ENCODE results near the gene SLC35F3.
A peak's percentile ranks its signal among the peaks of the same experiment; 100 is the strongest.
"Not testable (repeated sequence)": the region's sequence is repeated elsewhere in the genome, so short reads cannot be mapped to it uniquely, and the experiment has no call there.

The SLC35F3 gene

GRCh38 chr1:234152344-234152743 lies 247.9 kb downstream of the SLC35F3 start:
- not testable (repeated sequence) for DNase-seq

- peak in 1 of 4 experiments; percentile 6 for DNase-seq
Measured at GRCh38 chr1:234154320-234155251, 250.1 kb downstream of the SLC35F3 start.

- DNase-seq: no peak
Measured at GRCh38 chr1:234162661-234163060, 258.2 kb downstream of the SLC35F3 start.

GRCh38 chr1:234163267-234163919 lies 258.9 kb downstream of the SLC35F3 start:
- no peak for DNase-seq

- DNase-seq: no peak
Measured at GRCh38 chr1:234164098-234164709, 259.7 kb downstream of the SLC35F3 start.

- DNase-seq: no peak
Measured at GRCh38 chr1:234168061-234168724, 263.7 kb downstream of the SLC35F3 start.

GRCh38 chr1:234169161-234169849 lies 264.8 kb downstream of the SLC35F3 start:
- no peak for DNase-seq

GRCh38 chr1:234170067-234170466 lies 265.6 kb downstream of the SLC35F3 start:
- DNase-seq: no peak

- no peak for DNase-seq
Measured at GRCh38 chr1:234170622-234171021, 266.1 kb downstream of the SLC35F3 start.

- no peak for DNase-seq
Measured at GRCh38 chr1:234173968-234174367, 269.5 kb downstream of the SLC35F3 start.

- DNase-seq: no peak
Measured at GRCh38 chr1:234175363-234175762, 270.9 kb downstream of the SLC35F3 start.

GRCh38 chr1:234176000-234176399 lies 271.5 kb downstream of the SLC35F3 start:
- no peak for DNase-seq

GRCh38 chr1:234176847-234177246 lies 272.4 kb downstream of the SLC35F3 start:
- DNase-seq: not testable (repeated sequence)

GRCh38 chr1:234185438-234185837 lies 281.0 kb downstream of the SLC35F3 start:
- DNase-seq: no peak

GRCh38 chr1:234186037-234186688 lies 281.7 kb downstream of the SLC35F3 start:
- no peak for DNase-seq

GRCh38 chr1:234188454-234188792 lies 283.9 kb downstream of the SLC35F3 start:
- no peak for DNase-seq

GRCh38 chr1:234197839-234198238 lies 293.4 kb downstream of the SLC35F3 start:
- DNase-seq: no peak

GRCh38 chr1:234199476-234200127 lies 295.1 kb downstream of the SLC35F3 start:
- no peak for DNase-seq

GRCh38 chr1:234200566-234200965 lies 296.1 kb downstream of the SLC35F3 start:
- DNase-seq: no peak

- DNase-seq: no peak
Measured at GRCh38 chr1:234201600-234201999, 297.1 kb downstream of the SLC35F3 start.

- DNase-seq: no peak
Measured at GRCh38 chr1:234205966-234206365, 301.5 kb downstream of the SLC35F3 start.

All from activated CD4-positive, CD25-positive, alpha-beta regulatory T cell (primary cell).